ENCODE data around the gene WWTR1. TPM values are rescaled to one million over a fixed set of nuclear protein-coding genes. Genes with fewer than 3 reads are reported as not detected.
A peak's percentile ranks its signal among the peaks of the same experiment; 100 is the strongest.

Gene WWTR1
- total RNA-seq, 1 experiment from 2014 or later = 25.5 TPM

- DNase-seq (ENCODE audit: low spot score) (no peak), ATAC-seq (no peak)
- H3K4me1 Mint-ChIP-seq = peaks cover 38% of the 10 kb centered on the region
- H3K27me3 Mint-ChIP-seq (ENCODE audit: low read depth) = no peaks in the 10 kb centered on the region
- peak overlapping the region; percentile 25 for H3K27ac Mint-ChIP-seq
- no peak overlapping the region for H3K4me3 Mint-ChIP-seq
- ChIA-PET CTCF (no interaction called here), POLR2A (interaction anchor here (0.6 kb wide), 1 partner anchor 199 kb away, joined by 4 read pairs; no protein-coding TSS in a partner anchor)
- TF ChIP-seq E2F1 (CRISPR knock-in tag; IDR thresholded peaks at IDR 0.05) = no peak
- TF ChIP-seq GTF2I (CRISPR knock-in tag; conservative IDR thresholded peaks at IDR 0.05) = no peak
- TF ChIP-seq ZNF671 (CRISPR knock-in tag; IDR thresholded peaks at IDR 0.05) = no peak
- no peak for TF ChIP-seq ZBTB21 (CRISPR knock-in tag; IDR thresholded peaks at IDR 0.05; ENCODE audit: borderline replicate concordance)
- no peak for TF ChIP-seq NR1H2 (CRISPR knock-in tag; IDR thresholded peaks at IDR 0.05)
- TF ChIP-seq MAX (CRISPR knock-in tag; IDR thresholded peaks at IDR 0.05) = no peak
- no peaks in the 10 kb centered on the region for H3K9me3 Mint-ChIP-seq
- H3K36me3 Mint-ChIP-seq = peaks cover 2% of the 10 kb centered on the region; the same call in 1 of the 2 replicates
Observed at GRCh38 chr3:149625795-149626194, 32.0 kb downstream of the WWTR1 start.

- Mint-ChIP-seq H3K4me1 (peaks cover 49% of the 10 kb centered on the region), H3K4me3 (no peak overlapping the region), H3K36me3 (peaks cover 2% of the 10 kb centered on the region; the same call in 1 of the 2 replicates), H3K9me3 (no peaks in the 10 kb centered on the region), H3K27me3 (ENCODE audit: low read depth) (no peaks in the 10 kb centered on the region), H3K27ac (no peak overlapping the region; the same call in 1 of the 2 replicates)
- DNase-seq (ENCODE audit: low spot score) (no peak), ATAC-seq (no peak)
- POLR2A ChIA-PET = interaction anchor here (0.6 kb wide), 1 partner anchor 1638 kb away, joined by 3 read pairs; no protein-coding TSS in a partner anchor
- TF ChIP-seq EMX1 (CRISPR knock-in tag; IDR thresholded peaks at IDR 0.05) (no peak), NR1H2 (CRISPR knock-in tag; IDR thresholded peaks at IDR 0.05) (no peak), CREM (CRISPR knock-in tag; IDR thresholded peaks at IDR 0.05) (no peak), TCF7 (CRISPR knock-in tag; IDR thresholded peaks at IDR 0.05; ENCODE audit: low read depth) (no peak), ZNF317 (CRISPR knock-in tag; IDR thresholded peaks at IDR 0.05; ENCODE audit: borderline replicate concordance, low read depth) (no peak), MXD4 (CRISPR knock-in tag; IDR thresholded peaks at IDR 0.05; ENCODE audit: borderline replicate concordance) (no peak), AFF4 (CRISPR knock-in tag; IDR thresholded peaks at IDR 0.05; ENCODE audit: borderline replicate concordance) (no peak)
- CTCF ChIA-PET = no interaction called here
Observed at GRCh38 chr3:149623824-149624223, 34.0 kb downstream of the WWTR1 start.

- peak overlapping the region; percentile 85; the same call in 1 of the 2 replicates for H3K27ac Mint-ChIP-seq
- 0 out of 2 replicates have a peak, but pooled peaks cover 2% of the 10 kb centered on the region for H3K36me3 Mint-ChIP-seq
- peaks cover 60% of the 10 kb centered on the region for H3K4me1 Mint-ChIP-seq
- no peaks in the 10 kb centered on the region for H3K27me3 Mint-ChIP-seq (ENCODE audit: low read depth)
- ChIA-PET CTCF (interaction anchor here (1.6 to 3.3 kb wide), 2 partner anchors 52 to 96 kb away, joined by 5 to 12 read pairs; no protein-coding TSS in a partner anchor), POLR2A (interaction anchor here (1.6 kb wide), 1 partner anchor 37 kb away, joined by 10 read pairs; the partner anchor contains the start of gene WWTR1)
- ATAC-seq = no peak
- H3K4me3 Mint-ChIP-seq = no peak overlapping the region
- TF ChIP-seq ZNF396 (CRISPR knock-in tag; IDR thresholded peaks at IDR 0.05; ENCODE audit: borderline replicate concordance) = no peak
- DNase-seq (ENCODE audit: low spot score) = no peak
- no peaks in the 10 kb centered on the region for H3K9me3 Mint-ChIP-seq
Observed at GRCh38 chr3:149621218-149622005, 36.4 kb downstream of the WWTR1 start.

All from WTC11 (cell line).